HG03280 (cell line): ENCODE data around the gene SNRPD2.

Experiments used
- ATAC-seq: cut with Tn5 transposase; IDR thresholded peaks from one replicate; pipeline ENCODE4 v1.9.1; 2021; ENCODE audit warnings: mild to moderate bottlenecking, moderate library complexity; ENCODE audit not compliant: unreplicated experiment

SNRPD2 gene

GRCh38 chr19:45659096-45659729, 32.5 kb downstream of the SNRPD2 start:
- no peak for ATAC-seq

- ATAC-seq: no peak
Measured at GRCh38 chr19:45657520-45658167, 34.1 kb downstream of the SNRPD2 start.

GRCh38 chr19:45655073-45655472, 36.7 kb downstream of the SNRPD2 start:
- no peak for ATAC-seq

- ATAC-seq: no peak
Measured at GRCh38 chr19:45653634-45654033, 38.1 kb downstream of the SNRPD2 start.

- no peak for ATAC-seq
Measured at GRCh38 chr19:45650722-45651121, 41.0 kb downstream of the SNRPD2 start.

GRCh38 chr19:45646345-45646698, 45.4 kb downstream of the SNRPD2 start:
- no peak for ATAC-seq

- ATAC-seq: peak; percentile 28
Measured at GRCh38 chr19:45645631-45646344, 46.0 kb downstream of the SNRPD2 start.

GRCh38 chr19:45645068-45645630, 46.6 kb downstream of the SNRPD2 start:
- no peak for ATAC-seq

GRCh38 chr19:45643927-45644771, 47.6 kb downstream of the SNRPD2 start:
- no peak for ATAC-seq

GRCh38 chr19:45643024-45643926, 48.5 kb downstream of the SNRPD2 start:
- ATAC-seq: peak; percentile 26

- peak; percentile 39 for ATAC-seq
Measured at GRCh38 chr19:45641274-45642105, 50.3 kb downstream of the SNRPD2 start.

- ATAC-seq: no peak
Measured at GRCh38 chr19:45640849-45641273, 50.9 kb downstream of the SNRPD2 start.

- no peak for ATAC-seq
Measured at GRCh38 chr19:45638930-45639729, 52.6 kb downstream of the SNRPD2 start, which contains the start of gene EML2. Gene EML2, minus strand, starts transcription at chr19:45639397. Its CDS starts 21 bp downstream, at chr19:45639376.

- no peak for ATAC-seq
Measured at GRCh38 chr19:45637890-45638667, 53.7 kb downstream of the SNRPD2 start.
